Keratinocyte (primary cell): ENCODE measurements around the gene KCNC4. TPM values are rescaled to one million over a fixed set of nuclear protein-coding genes. Genes with fewer than 3 reads are reported as not detected.

Experiments
- DNase-seq: peaks from one replicate; pipeline ENCODE4 v3.0.0-alpha.2; 2011; ENCODE audit warnings: low read depth, missing footprints, low spot score
- FAIRE-seq: peaks from 2 replicates; lab custom pipeline; 2011; peaks lifted over from hg19 to GRCh38; lab: Jason Lieb, UNC
- H2AFZ ChIP-seq: 2 replicates; pipeline ENCODE4 v1.6.0; 2012; ENCODE audit warnings: low read length, control low read depth, inconsistent platforms; ENCODE audit not compliant: control insufficient read depth
- H3K27ac ChIP-seq: 2 replicates; pipeline ENCODE4 v1.5.1; 2011; ENCODE audit warnings: low read length; ENCODE audit not compliant: control insufficient read depth, insufficient read depth
- H3K27me3 ChIP-seq: 3 replicates; pipeline ENCODE4 v1.6.0; 2011; ENCODE audit warnings: low read length; ENCODE audit not compliant: control insufficient read depth, insufficient read depth; ENCODE audit errors: extremely low read depth
- H3K36me3 ChIP-seq, 2 experiments: 2 replicates in 1 of 2; 3 replicates in 1 of 2; pipeline ENCODE4 v1.5.1; 2011; ENCODE audit warnings: low read length in 2 of 2, mild to moderate bottlenecking in 1 of 2; ENCODE audit not compliant: control insufficient read depth in 2 of 2, insufficient read depth in 2 of 2; ENCODE audit errors: extremely low read depth in 1 of 2
- H3K4me1 ChIP-seq: 3 replicates; pipeline ENCODE4 v1.5.1; 2011; ENCODE audit warnings: low read length; ENCODE audit not compliant: control insufficient read depth, insufficient read depth; ENCODE audit errors: extremely low read depth
- H3K4me2 ChIP-seq: 3 replicates; pipeline ENCODE4 v1.6.0; 2011; ENCODE audit warnings: low read depth, low read length; ENCODE audit not compliant: control insufficient read depth, insufficient read depth; ENCODE audit errors: extremely low read depth
- H3K4me3 ChIP-seq, 3 experiments: fragments of 200-600 bp in 1 of 3; sonication (generic) in 1 of 3; 2 replicates in 2 of 3; 3 replicates in 1 of 3; pipeline ENCODE4 v1.5.1; 2011 to 2016; ENCODE audit warnings: low read length in 3 of 3, mild to moderate bottlenecking in 3 of 3, control low read depth in 2 of 3, inconsistent platforms in 1 of 3, low read depth in 1 of 3, mixed read lengths in 1 of 3, mixed run types in 1 of 3, moderate library complexity in 1 of 3; ENCODE audit not compliant: control insufficient read depth in 2 of 3, insufficient read depth in 2 of 3; ENCODE audit errors: extremely low read depth in 1 of 3
- H3K79me2 ChIP-seq: 2 replicates; pipeline ENCODE4 v1.6.0; 2012; ENCODE audit warnings: low read length; ENCODE audit not compliant: control insufficient read depth, insufficient read depth
- H3K9ac ChIP-seq: 3 replicates; pipeline ENCODE4 v1.6.0; 2011; ENCODE audit warnings: low read length; ENCODE audit not compliant: control insufficient read depth, insufficient read depth; ENCODE audit errors: extremely low read depth
- H3K9me1 ChIP-seq: 3 replicates; pipeline ENCODE4 v1.6.0; 2011; ENCODE audit warnings: low read length; ENCODE audit not compliant: control insufficient read depth, insufficient read depth; ENCODE audit errors: extremely low read depth
- H3K9me3 ChIP-seq: 2 replicates; pipeline ENCODE4 v1.5.1; 2012; ENCODE audit warnings: low read depth, low read length; ENCODE audit not compliant: control insufficient read depth
- H4K20me1 ChIP-seq: 3 replicates; pipeline ENCODE4 v1.6.0; 2011; ENCODE audit warnings: low read length; ENCODE audit not compliant: control insufficient read depth, insufficient read depth; ENCODE audit errors: extremely low read depth
- EZH2 ChIP-seq: IDR thresholded peaks from one replicate; pipeline ENCODE4 v1.6.1; 2012; ENCODE audit warnings: inconsistent platforms, mild to moderate bottlenecking, low read length, moderate library complexity
- dilution Hi-C: fragments of 300-500 bp; cut with MboI; formaldehyde crosslinking; loops from one replicate; pipeline ENCODE4 v1.7.0; 2020; ENCODE audit warnings: low sequenced_read_pairs; ENCODE audit not compliant: extremely low pct_ligation_motif_present
- polyA plus RNA-seq, 5 experiments: library from polyadenylated mRNA; depleted of rRNA in 3 of 5; stranded (reverse) in 3 of 5; stranded (forward) in 1 of 5; unstranded in 1 of 5; fragments of >200 nt; gene quantifications; 1 replicate in 1 of 5; 2 replicates in 3 of 5; 3 replicates in 1 of 5; pipeline versions ENCODE4 v1.2.1 to v1.2.3, GENCODE V29; 2011 to 2012; ENCODE audit warnings: missing spikeins in 2 of 5, low read depth in 1 of 5, low replicate concordance in 1 of 5
- TF ChIP-seq, protein P1 (sequence below), 3 experiments: IDR thresholded peaks in 1 of 3; conservative IDR thresholded peaks in 1 of 3; optimal IDR thresholded peaks in 1 of 3; 2 replicates in 2 of 3; 3 replicates in 1 of 3; pipeline versions ENCODE3 to v1.5.1; 2011; ENCODE audit warnings: low read length in 3 of 3, mild to moderate bottlenecking in 3 of 3, moderate library complexity in 2 of 3, control low read depth in 1 of 3, inconsistent platforms in 1 of 3; ENCODE audit not compliant: insufficient read depth in 2 of 3; ENCODE audit errors: extremely low read depth in 1 of 3

The KCNC4 gene
- polyA plus RNA-seq, 1 donor (not counting 4 experiments of a cell fraction or from before 2014, with no cell fraction given) = 1.3 TPM

DNA sequence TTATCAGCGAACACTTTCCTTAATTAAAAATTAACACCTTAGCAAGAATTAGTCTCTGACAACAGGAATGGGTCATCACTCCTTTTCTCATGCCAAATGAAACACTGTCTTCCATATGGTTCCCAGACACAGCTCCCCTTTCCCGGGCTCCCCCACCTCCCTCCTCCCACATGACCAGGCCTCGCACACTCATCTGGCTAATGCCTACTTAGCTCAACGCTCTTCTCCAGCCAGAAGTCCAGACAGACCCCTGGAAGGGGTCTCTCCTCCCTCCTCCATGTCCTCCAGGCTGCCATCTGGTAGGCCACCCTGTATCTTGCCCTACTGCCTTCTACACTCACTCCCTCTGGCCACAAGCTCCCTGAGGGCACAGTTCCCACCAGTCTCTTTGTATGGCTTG, 39.9 kb downstream of the KCNC4 start:
- FAIRE-seq (no peak), DNase-seq (no peak)
- H3K9ac ChIP-seq = no peak overlapping the region
- H3K4me3 ChIP-seq = no peak overlapping the region
- H3K9me1 ChIP-seq = no peaks in the 10 kb centered on the region
- no peaks in the 10 kb centered on the region for H3K36me3 ChIP-seq
- no peaks in the 10 kb centered on the region for H3K79me2 ChIP-seq
- H4K20me1 ChIP-seq = no peaks in the 10 kb centered on the region
- H3K4me1 ChIP-seq = peaks cover 11% of the 10 kb centered on the region
- no peak overlapping the region for H3K27ac ChIP-seq
- H3K27me3 ChIP-seq = no peaks in the 10 kb centered on the region
- H2AFZ ChIP-seq = no peak overlapping the region
- H3K9me3 ChIP-seq = no peaks in the 10 kb centered on the region
- TF ChIP-seq EZH2 = no peak
- TF ChIP-seq, protein P1, sequence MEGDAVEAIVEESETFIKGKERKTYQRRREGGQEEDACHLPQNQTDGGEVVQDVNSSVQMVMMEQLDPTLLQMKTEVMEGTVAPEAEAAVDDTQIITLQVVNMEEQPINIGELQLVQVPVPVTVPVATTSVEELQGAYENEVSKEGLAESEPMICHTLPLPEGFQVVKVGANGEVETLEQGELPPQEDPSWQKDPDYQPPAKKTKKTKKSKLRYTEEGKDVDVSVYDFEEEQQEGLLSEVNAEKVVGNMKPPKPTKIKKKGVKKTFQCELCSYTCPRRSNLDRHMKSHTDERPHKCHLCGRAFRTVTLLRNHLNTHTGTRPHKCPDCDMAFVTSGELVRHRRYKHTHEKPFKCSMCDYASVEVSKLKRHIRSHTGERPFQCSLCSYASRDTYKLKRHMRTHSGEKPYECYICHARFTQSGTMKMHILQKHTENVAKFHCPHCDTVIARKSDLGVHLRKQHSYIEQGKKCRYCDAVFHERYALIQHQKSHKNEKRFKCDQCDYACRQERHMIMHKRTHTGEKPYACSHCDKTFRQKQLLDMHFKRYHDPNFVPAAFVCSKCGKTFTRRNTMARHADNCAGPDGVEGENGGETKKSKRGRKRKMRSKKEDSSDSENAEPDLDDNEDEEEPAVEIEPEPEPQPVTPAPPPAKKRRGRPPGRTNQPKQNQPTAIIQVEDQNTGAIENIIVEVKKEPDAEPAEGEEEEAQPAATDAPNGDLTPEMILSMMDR (optimal IDR thresholded peaks at IDR 0.05 in 1 of 3, IDR thresholded peaks at IDR 0.05 in 1 of 3, conservative IDR thresholded peaks at IDR 0.05 in 1 of 3; ENCODE audit: extremely low read depth in 1 of 3, insufficient read depth in 2 of 3, low read length in 3 of 3) = no peak
- H3K4me2 ChIP-seq = no peak overlapping the region
- dilution Hi-C loops = no loop called here

DNA sequence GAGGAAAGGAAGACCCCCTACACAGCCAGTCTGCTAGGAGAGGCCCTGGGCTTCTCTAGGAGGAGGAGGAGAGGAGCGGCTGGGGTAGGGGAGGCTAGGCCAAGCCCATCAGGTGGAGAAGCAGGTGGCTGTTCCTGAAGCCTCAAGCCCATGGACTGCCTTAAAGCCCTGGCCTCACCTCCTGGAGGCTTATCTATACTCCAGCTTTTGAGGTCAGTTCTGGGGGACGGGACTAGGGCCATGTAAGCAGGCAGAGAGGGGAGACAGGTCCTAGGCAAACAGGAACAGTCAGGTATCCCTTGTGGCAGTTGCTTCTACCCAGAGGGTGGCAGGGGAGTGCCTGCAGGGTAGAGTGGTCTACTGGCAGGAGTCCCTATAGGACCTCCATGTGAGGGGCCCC, 40.6 kb downstream of the KCNC4 start:
- FAIRE-seq = no peak
- Histone ChIP-seq H3K36me3 (no peaks in the 10 kb centered on the region), H3K4me3 (no peak overlapping the region), H3K27ac (no peak overlapping the region), H3K9me1 (no peaks in the 10 kb centered on the region), H3K79me2 (no peaks in the 10 kb centered on the region), H2AFZ (no peak overlapping the region), H4K20me1 (no peaks in the 10 kb centered on the region), H3K27me3 (no peaks in the 10 kb centered on the region), H3K9me3 (no peaks in the 10 kb centered on the region), H3K9ac (no peak overlapping the region), H3K4me2 (no peak overlapping the region), H3K4me1 (peaks cover 9% of the 10 kb centered on the region)
- dilution Hi-C loops = no loop called here
- no peak for DNase-seq
- TF ChIP-seq, protein P1 (optimal IDR thresholded peaks at IDR 0.05 in 1 of 3, IDR thresholded peaks at IDR 0.05 in 1 of 3, conservative IDR thresholded peaks at IDR 0.05 in 1 of 3; ENCODE audit: extremely low read depth in 1 of 3, insufficient read depth in 2 of 3, low read length in 3 of 3) = no peak
- no peak for TF ChIP-seq EZH2
